Uterus (tissue), 2 donors: ENCODE data around the gene DHRS3.

Source experiments
- POLR2A ChIP-seq, 2 donors: fragments of 450-650 bp; IDR thresholded peaks; one replicate each; pipeline ENCODE4 v1.6.1; 2016; ENCODE audit warnings: antibody characterized with exemption in 2 of 2, mild to moderate bottlenecking in 1 of 2, moderate library complexity in 1 of 2
- TF ChIP-seq, protein P1 (sequence below), 4 experiments: fragments of 200-600 bp in 2 of 4; fragments of 450-650 bp in 2 of 4; sonication (generic) in 2 of 4; IDR thresholded peaks; one replicate each; pipeline ENCODE4 v1.5.1; 2016 to 2019; ENCODE audit warnings: antibody characterized with exemption in 4 of 4, mild to moderate bottlenecking in 2 of 4, moderate library complexity in 1 of 4

GRCh38 chr1:12561121-12561520, 56.9 kb downstream of the DHRS3 start:
- TF ChIP-seq, protein P1, sequence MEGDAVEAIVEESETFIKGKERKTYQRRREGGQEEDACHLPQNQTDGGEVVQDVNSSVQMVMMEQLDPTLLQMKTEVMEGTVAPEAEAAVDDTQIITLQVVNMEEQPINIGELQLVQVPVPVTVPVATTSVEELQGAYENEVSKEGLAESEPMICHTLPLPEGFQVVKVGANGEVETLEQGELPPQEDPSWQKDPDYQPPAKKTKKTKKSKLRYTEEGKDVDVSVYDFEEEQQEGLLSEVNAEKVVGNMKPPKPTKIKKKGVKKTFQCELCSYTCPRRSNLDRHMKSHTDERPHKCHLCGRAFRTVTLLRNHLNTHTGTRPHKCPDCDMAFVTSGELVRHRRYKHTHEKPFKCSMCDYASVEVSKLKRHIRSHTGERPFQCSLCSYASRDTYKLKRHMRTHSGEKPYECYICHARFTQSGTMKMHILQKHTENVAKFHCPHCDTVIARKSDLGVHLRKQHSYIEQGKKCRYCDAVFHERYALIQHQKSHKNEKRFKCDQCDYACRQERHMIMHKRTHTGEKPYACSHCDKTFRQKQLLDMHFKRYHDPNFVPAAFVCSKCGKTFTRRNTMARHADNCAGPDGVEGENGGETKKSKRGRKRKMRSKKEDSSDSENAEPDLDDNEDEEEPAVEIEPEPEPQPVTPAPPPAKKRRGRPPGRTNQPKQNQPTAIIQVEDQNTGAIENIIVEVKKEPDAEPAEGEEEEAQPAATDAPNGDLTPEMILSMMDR (IDR thresholded peaks at IDR 0.05) = no peak
- TF ChIP-seq POLR2A (IDR thresholded peaks at IDR 0.05) = no peak
